H9 (cell line): ENCODE results near the gene MTA2. TPM values are rescaled to one million over a fixed set of nuclear protein-coding genes. Genes with fewer than 3 reads are reported as not detected.

Experiments
- DNase-seq: peaks from one replicate; pipeline ENCODE4 v3.0.0-alpha.2; 2017
- H2AFZ ChIP-seq: one replicate; pipeline ENCODE4 v1.6.1; 2013; ENCODE audit warnings: mild to moderate bottlenecking, low read length, control low read depth, moderate library complexity
- H2AK5ac ChIP-seq: 2 replicates; pipeline ENCODE4 v1.6.1; 2013; ENCODE audit warnings: low read length, control low read depth, mixed read lengths; ENCODE audit not compliant: insufficient read length
- H2BK120ac ChIP-seq: one replicate; pipeline ENCODE4 v1.6.1; 2013; ENCODE audit warnings: low read depth, mild to moderate bottlenecking, low read length, control low read depth, inconsistent platforms; ENCODE audit not compliant: poor library complexity, severe bottlenecking
- H2BK12ac ChIP-seq: 2 replicates; pipeline ENCODE4 v1.6.1; 2013; ENCODE audit warnings: low read length, control low read depth, mixed read lengths, low read depth; ENCODE audit not compliant: insufficient read length
- H2BK15ac ChIP-seq: 2 replicates; pipeline ENCODE4 v1.6.1; 2013; ENCODE audit warnings: low read depth, low read length, control low read depth
- H2BK20ac ChIP-seq: one replicate; pipeline ENCODE4 v1.6.1; 2013; ENCODE audit warnings: low read depth, mild to moderate bottlenecking, low read length, control low read depth, inconsistent platforms; ENCODE audit not compliant: poor library complexity, severe bottlenecking
- H2BK5ac ChIP-seq: 2 replicates; pipeline ENCODE4 v1.6.1; 2013; ENCODE audit warnings: low read length, control low read depth, mixed read lengths; ENCODE audit not compliant: insufficient read length
- H3K14ac ChIP-seq: 2 replicates; pipeline ENCODE4 v1.6.1; 2013; ENCODE audit warnings: low read length, control low read depth; ENCODE audit not compliant: insufficient read depth
- H3K18ac ChIP-seq: 2 replicates; pipeline ENCODE4 v1.6.1; 2013; ENCODE audit warnings: low read depth, mild to moderate bottlenecking, mixed read lengths, low read length, control low read depth; ENCODE audit not compliant: insufficient read length
- H3K23ac ChIP-seq: 2 replicates; pipeline ENCODE4 v1.6.1; 2013; ENCODE audit warnings: low read length, control low read depth, mixed read lengths, low read depth; ENCODE audit not compliant: insufficient read length
- H3K23me2 ChIP-seq: 2 replicates; pipeline ENCODE4 v1.6.1; 2013; ENCODE audit warnings: low read depth, mild to moderate bottlenecking, mixed read lengths, low read length, control low read depth; ENCODE audit not compliant: insufficient read length, poor library complexity, severe bottlenecking
- H3K27ac ChIP-seq: 2 replicates; pipeline ENCODE4 v1.5.1; 2013; ENCODE audit warnings: low read length, control low read depth, mixed read lengths, low read depth; ENCODE audit not compliant: insufficient read length
- H3K27me3 ChIP-seq: 2 replicates; pipeline ENCODE4 v1.6.1; 2013; ENCODE audit warnings: low read length, control low read depth, inconsistent platforms; ENCODE audit not compliant: insufficient read depth
- H3K4ac ChIP-seq: 2 replicates; pipeline ENCODE4 v1.6.1; 2013; ENCODE audit warnings: low read depth, mild to moderate bottlenecking, control low read depth, inconsistent platforms, low read length, moderate library complexity
- H3K4me1 ChIP-seq: 2 replicates; pipeline ENCODE4 v1.6.1; 2013; ENCODE audit warnings: low read length, control low read depth, inconsistent platforms; ENCODE audit not compliant: insufficient read depth
- H3K4me2 ChIP-seq: 2 replicates; pipeline ENCODE4 v1.6.1; 2013; ENCODE audit warnings: low read length, control low read depth, mixed read lengths; ENCODE audit not compliant: insufficient read length, insufficient read depth
- H3K56ac ChIP-seq: 2 replicates; pipeline ENCODE4 v1.6.1; 2013; ENCODE audit warnings: low read depth, mild to moderate bottlenecking, mixed read lengths, low read length, control low read depth; ENCODE audit not compliant: insufficient read length
- H3K79me1 ChIP-seq: 2 replicates; pipeline ENCODE4 v1.6.1; 2013; ENCODE audit warnings: low read depth, mild to moderate bottlenecking, moderate library complexity, low read length, control low read depth, inconsistent platforms; ENCODE audit not compliant: insufficient read depth, poor library complexity, severe bottlenecking
- H3K79me2 ChIP-seq: 2 replicates; pipeline ENCODE4 v1.6.1; 2013; ENCODE audit warnings: low read length, control low read depth, inconsistent platforms; ENCODE audit not compliant: insufficient read depth
- H3K9ac ChIP-seq: 2 replicates; pipeline ENCODE4 v1.6.1; 2013; ENCODE audit warnings: low read length, control low read depth, mixed read lengths; ENCODE audit not compliant: insufficient read length; ENCODE audit errors: extremely low read depth
- H3K9me3 ChIP-seq: one replicate; pipeline ENCODE4 v1.6.1; 2013; ENCODE audit warnings: low read depth, low read length, inconsistent platforms; ENCODE audit not compliant: control insufficient read depth
- H3T11ph ChIP-seq: one replicate; pipeline ENCODE4 v1.6.1; 2013; ENCODE audit warnings: mild to moderate bottlenecking, low read length, control low read depth, inconsistent platforms
- H4K20me1 ChIP-seq: one replicate; pipeline ENCODE4 v1.6.1; 2013; ENCODE audit not compliant: control insufficient read depth, insufficient read length, insufficient read depth
- H4K5ac ChIP-seq: 2 replicates; pipeline ENCODE4 v1.6.1; 2013; ENCODE audit warnings: low read depth, mild to moderate bottlenecking, mixed read lengths, low read length, control low read depth; ENCODE audit not compliant: insufficient read length
- H4K8ac ChIP-seq: replicated peaks from 2 replicates; pipeline ENCODE4 v1.6.1; 2013; ENCODE audit warnings: low read length, control low read depth, mixed read lengths, low read depth; ENCODE audit not compliant: insufficient read length
- H4K91ac ChIP-seq: 2 replicates; pipeline ENCODE4 v1.6.1; 2013; ENCODE audit warnings: low read depth, mild to moderate bottlenecking, moderate library complexity, mixed read lengths, low read length, control low read depth; ENCODE audit not compliant: insufficient read length
- H3K27ac Mint-ChIP-seq, 3 experiments: 2 replicates in 2 of 3; 3 replicates in 1 of 3; pipeline ENCODE4 v1.8.0; 2020 to 2021; ENCODE audit warnings: mixed read lengths in 3 of 3, mild to moderate bottlenecking in 1 of 3, moderate library complexity in 1 of 3
- H3K27me3 Mint-ChIP-seq: 2 replicates; pipeline ENCODE4 v1.8.0; 2021; ENCODE audit warnings: low read depth, mild to moderate bottlenecking, moderate library complexity, mixed read lengths
- H3K36me3 Mint-ChIP-seq, 3 experiments: 2 replicates in 2 of 3; 3 replicates in 1 of 3; pipeline ENCODE4 v1.8.0; 2020 to 2021; ENCODE audit warnings: low read depth in 3 of 3, mixed read lengths in 3 of 3; ENCODE audit not compliant: insufficient read depth in 1 of 3
- H3K4me1 Mint-ChIP-seq, 2 experiments: 2 replicates each; pipeline ENCODE4 v1.8.0; 2020; ENCODE audit warnings: mixed read lengths in 2 of 2
- H3K4me3 Mint-ChIP-seq, 2 experiments: 2 replicates in 1 of 2; 3 replicates in 1 of 2; pipeline ENCODE4 v1.8.0; 2020 to 2021; ENCODE audit warnings: mild to moderate bottlenecking in 2 of 2, mixed read lengths in 2 of 2, moderate library complexity in 1 of 2
- H3K9me3 Mint-ChIP-seq, 2 experiments: 2 replicates in 1 of 2; 3 replicates in 1 of 2; pipeline ENCODE4 v1.8.0; 2020; ENCODE audit warnings: mild to moderate bottlenecking in 2 of 2, mixed read lengths in 2 of 2, moderate library complexity in 1 of 2
- CTCF ChIP-seq: fragments of 200-600 bp; sonication (generic); conservative IDR thresholded peaks from 3 replicates; pipeline ENCODE4 v1.8.0; 2021; ENCODE audit warnings: antibody characterized with exemption, mild to moderate bottlenecking
- WGBS: extraction: QIAGEN DNeasy Blood & Tissue Kit; methylation state at CpG from one replicate; pipeline ENCODE4 v1.1.7; 2013; ENCODE audit warnings: missing lambda C conversion rate, low lambda C conversion rate, mixed read lengths; ENCODE audit not compliant: insufficient read length; ENCODE audit errors: extremely low coverage; 5-methylcytosine and 5-hydroxymethylcytosine counted together
- total RNA-seq: library from RNA; stranded (reverse); gene quantifications from 2 replicates; pipeline ENCODE4 v1.2.1, GENCODE V29; 2021

MTA2 gene
- total RNA-seq, 1 experiment from 2014 or later: 143 TPM

DNA sequence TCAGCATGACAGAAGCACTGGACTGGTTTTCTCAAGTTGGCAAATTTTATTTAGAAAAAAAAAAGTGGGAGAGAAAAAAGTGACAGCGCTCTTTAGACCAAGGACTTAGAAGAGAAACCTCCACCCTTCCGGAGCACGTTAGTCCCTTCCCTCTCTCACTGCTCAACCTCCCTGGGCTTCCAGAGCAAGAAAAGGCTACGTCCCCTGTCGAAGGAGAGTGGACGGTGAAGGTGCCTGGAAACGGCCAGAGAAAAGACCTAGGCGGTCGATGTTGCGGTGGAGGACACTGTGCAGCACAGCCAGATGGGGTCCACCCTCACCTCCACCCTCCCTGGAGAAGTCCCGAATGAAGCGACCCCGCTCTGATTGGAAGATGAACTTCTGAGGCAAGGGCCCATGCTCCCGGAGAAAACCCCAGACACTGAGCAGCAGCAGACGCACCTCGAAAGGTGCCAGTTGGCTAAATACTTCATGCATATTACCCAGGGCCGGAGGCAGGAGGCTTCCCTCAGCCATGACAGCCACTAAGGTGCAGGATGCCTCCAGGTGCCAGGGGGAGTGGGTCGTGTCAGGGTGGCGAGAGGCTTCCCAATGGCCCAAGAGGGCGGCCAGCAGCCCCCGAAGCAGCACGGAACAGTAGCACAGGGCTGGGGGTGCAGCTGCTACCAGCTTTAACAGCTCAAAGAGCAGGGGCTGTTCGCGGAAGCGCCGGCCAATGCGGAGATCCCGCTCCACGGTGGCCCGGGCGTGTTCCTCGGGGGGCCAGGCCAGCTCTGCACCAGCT lies 45.4 kb upstream of the MTA2 start:
- H3K4me1 ChIP-seq: peaks cover 3% of the 10 kb centered on the region; the same call in 1 of the 2 replicates
- H3K4me2 ChIP-seq: peak overlapping the region; percentile 39
- no peak overlapping the region for H3K23ac ChIP-seq
- peaks cover 5% of the 10 kb centered on the region for H3K23me2 ChIP-seq
- H3K56ac ChIP-seq: no peak overlapping the region
- H2BK15ac ChIP-seq: no peak overlapping the region
- no peak overlapping the region for H3K18ac ChIP-seq
- Mint-ChIP-seq H3K4me1 (peaks cover 7 to 9% of the 10 kb centered on the region in 2 experiments), H3K9me3 (no peaks in the 10 kb centered on the region), H3K36me3 (peaks cover 14 to 46% (median 29%) of the 10 kb centered on the region in 3 experiments), H3K4me3 (peak overlapping the region; percentile 98 to 100), H3K27ac (peak overlapping the region in 1 of 3 experiments; percentile 59; a peak in 1 of 7 replicates), H3K27me3 (no peaks in the 10 kb centered on the region)
- H4K20me1 ChIP-seq: no peaks in the 10 kb centered on the region
- H3K14ac ChIP-seq: no peak overlapping the region
- no peak overlapping the region for H2BK120ac ChIP-seq
- H2BK20ac ChIP-seq: no peak overlapping the region
- H4K8ac ChIP-seq: no peak overlapping the region
- no peak overlapping the region for H3K27ac ChIP-seq
- H3T11ph ChIP-seq: no peak overlapping the region
- H2AK5ac ChIP-seq: no peak overlapping the region
- H3K9me3 ChIP-seq: no peaks in the 10 kb centered on the region
- H3K27me3 ChIP-seq: no peaks in the 10 kb centered on the region
- peak; percentile 40 for DNase-seq
- TF ChIP-seq CTCF: no peak
- H3K4ac ChIP-seq: no peak overlapping the region
- no peak overlapping the region for H4K5ac ChIP-seq
- H3K79me2 ChIP-seq: peaks cover 12% of the 10 kb centered on the region; the same call in 1 of the 2 replicates
- H3K9ac ChIP-seq: no peak overlapping the region
- H2AFZ ChIP-seq: no peak overlapping the region
- no CpG with 5 or more reads among the region's 32 CpGs for WGBS
- no peak overlapping the region for H2BK5ac ChIP-seq
- H4K91ac ChIP-seq: no peak overlapping the region
- no peaks in the 10 kb centered on the region for H3K79me1 ChIP-seq
- H2BK12ac ChIP-seq: no peak overlapping the region
